AG08395 (cell line): ENCODE measurements around the gene NFATC2.
A peak's percentile ranks its signal among the peaks of the same experiment; 100 is the strongest.

Experiments
- DNase-seq: peaks from one replicate; pipeline ENCODE4 v3.0.0; 2012; ENCODE audit warnings: mixed read lengths, low spot score

The NFATC2 gene

GRCh38 chr20:51389543-51390264 is 152.8 kb downstream of the NFATC2 start:
- DNase-seq = no peak

- no peak for DNase-seq
Observed at GRCh38 chr20:51388756-51389542, 153.6 kb downstream of the NFATC2 start.

- peak; percentile 47 for DNase-seq
Observed at GRCh38 chr20:51388227-51388626, 154.3 kb downstream of the NFATC2 start.

GRCh38 chr20:51387125-51387875 is 155.2 kb downstream of the NFATC2 start:
- DNase-seq = no peak

GRCh38 chr20:51386586-51386985 is 155.9 kb downstream of the NFATC2 start:
- DNase-seq = no peak

- DNase-seq = peak; percentile 65
Observed at GRCh38 chr20:51385646-51386530, 156.6 kb downstream of the NFATC2 start.

GRCh38 chr20:51384875-51385274 is 157.6 kb downstream of the NFATC2 start:
- no peak for DNase-seq

- peak; percentile 32 for DNase-seq
Observed at GRCh38 chr20:51383891-51384510, 158.5 kb downstream of the NFATC2 start.

- DNase-seq = peak; percentile 47
Observed at GRCh38 chr20:51382986-51383821, 159.3 kb downstream of the NFATC2 start.

- no peak for DNase-seq
Observed at GRCh38 chr20:51382111-51382985, 160.2 kb downstream of the NFATC2 start.

- DNase-seq = no peak
Observed at GRCh38 chr20:51381557-51381956, 161.0 kb downstream of the NFATC2 start.

GRCh38 chr20:51380401-51381385 is 161.8 kb downstream of the NFATC2 start:
- DNase-seq = no peak

- no peak for DNase-seq
Observed at GRCh38 chr20:51379601-51380341, 162.7 kb downstream of the NFATC2 start.

GRCh38 chr20:51378171-51378928 is 164.2 kb downstream of the NFATC2 start:
- DNase-seq = no peak

GRCh38 chr20:51377132-51377531 is 165.4 kb downstream of the NFATC2 start:
- DNase-seq = no peak

GRCh38 chr20:51376111-51376510 is 166.4 kb downstream of the NFATC2 start:
- DNase-seq = no peak

- DNase-seq = no peak
Observed at GRCh38 chr20:51375561-51375960, 167.0 kb downstream of the NFATC2 start.
